H1 (cell line): ENCODE data around the gene WDR43.

Experiments used
- CEBPB ChIP-seq: IDR thresholded peaks from 2 replicates; pipeline ENCODE4 v1.6.1; 2012; ENCODE audit warnings: low read depth, low read length
- POLR2AphosphoS5 ChIP-seq: IDR thresholded peaks from 2 replicates; pipeline ENCODE4 v1.6.1; 2011; ENCODE audit warnings: low read depth, low read length
- SIRT6 ChIP-seq: IDR thresholded peaks from one replicate; pipeline ENCODE4 v1.7.1; 2012; ENCODE audit warnings: low read length, inconsistent platforms
- TAF1 ChIP-seq: IDR thresholded peaks from 2 replicates; pipeline ENCODE4 v1.6.1; 2011; ENCODE audit warnings: mild to moderate bottlenecking, low read depth, low read length
- YY1 ChIP-seq: IDR thresholded peaks from 2 replicates; pipeline ENCODE4 v1.6.1; 2011; ENCODE audit warnings: low read depth, mild to moderate bottlenecking, low read length
- TF ChIP-seq, protein P1 (sequence below), 3 experiments: IDR thresholded peaks; 1 replicate in 2 of 3; 2 replicates in 1 of 3; pipeline versions ENCODE4 v1.5.1 to v1.6.1; 2011; ENCODE audit warnings: low read length in 3 of 3, mild to moderate bottlenecking in 3 of 3, inconsistent platforms in 2 of 3, low read depth in 1 of 3, moderate library complexity in 1 of 3; ENCODE audit not compliant: insufficient read depth in 1 of 3; ENCODE audit errors: control extremely low read depth in 1 of 3

DNA sequence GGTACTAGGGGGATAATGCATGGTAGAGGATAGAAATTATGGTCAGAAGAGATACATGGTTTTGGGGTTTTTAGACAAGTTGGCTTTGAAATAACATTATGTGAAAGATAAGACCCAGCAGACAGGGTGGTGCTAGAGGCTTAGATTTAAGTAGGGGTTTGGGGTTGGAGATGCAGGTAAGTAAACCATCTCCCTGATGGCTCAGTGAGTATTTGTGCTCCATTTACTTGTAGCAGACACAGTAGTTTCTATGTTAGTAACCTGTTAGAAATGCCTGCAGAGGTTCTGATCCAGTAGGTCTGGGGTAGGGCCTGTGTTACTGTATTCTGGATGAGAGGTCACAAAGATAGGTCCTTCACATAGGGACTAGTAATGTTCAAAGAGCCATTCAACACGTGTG is 13.7 kb downstream of the WDR43 start:
- TF ChIP-seq POLR2AphosphoS5 = no peak
- TF ChIP-seq SIRT6 = no peak
- TF ChIP-seq TAF1 = no peak
- TF ChIP-seq, protein P1, sequence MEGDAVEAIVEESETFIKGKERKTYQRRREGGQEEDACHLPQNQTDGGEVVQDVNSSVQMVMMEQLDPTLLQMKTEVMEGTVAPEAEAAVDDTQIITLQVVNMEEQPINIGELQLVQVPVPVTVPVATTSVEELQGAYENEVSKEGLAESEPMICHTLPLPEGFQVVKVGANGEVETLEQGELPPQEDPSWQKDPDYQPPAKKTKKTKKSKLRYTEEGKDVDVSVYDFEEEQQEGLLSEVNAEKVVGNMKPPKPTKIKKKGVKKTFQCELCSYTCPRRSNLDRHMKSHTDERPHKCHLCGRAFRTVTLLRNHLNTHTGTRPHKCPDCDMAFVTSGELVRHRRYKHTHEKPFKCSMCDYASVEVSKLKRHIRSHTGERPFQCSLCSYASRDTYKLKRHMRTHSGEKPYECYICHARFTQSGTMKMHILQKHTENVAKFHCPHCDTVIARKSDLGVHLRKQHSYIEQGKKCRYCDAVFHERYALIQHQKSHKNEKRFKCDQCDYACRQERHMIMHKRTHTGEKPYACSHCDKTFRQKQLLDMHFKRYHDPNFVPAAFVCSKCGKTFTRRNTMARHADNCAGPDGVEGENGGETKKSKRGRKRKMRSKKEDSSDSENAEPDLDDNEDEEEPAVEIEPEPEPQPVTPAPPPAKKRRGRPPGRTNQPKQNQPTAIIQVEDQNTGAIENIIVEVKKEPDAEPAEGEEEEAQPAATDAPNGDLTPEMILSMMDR (IDR thresholded peaks at IDR 0.05; ENCODE audit: control extremely low read depth in 1 of 3, insufficient read depth in 1 of 3, low read depth in 1 of 3, low read length in 3 of 3) = no peak
- no peak for TF ChIP-seq CEBPB
- no peak for TF ChIP-seq YY1
